Smooth muscle cell (in vitro differentiated cells): ENCODE measurements around the gene NELFB. TPM values are rescaled to one million over a fixed set of nuclear protein-coding genes. Genes with fewer than 3 reads are reported as not detected.

Source experiments
- DNase-seq: peaks from one replicate; lab custom pipeline; 2025; ENCODE audit not compliant: unreplicated experiment; lab: John Stamatoyannopoulos, UW
- H2AFZ ChIP-seq: fragments of 200-600 bp; sonication (generic); 2 replicates; pipeline ENCODE4 v1.6.0; 2016; ENCODE audit warnings: antibody characterized with exemption, low read depth, mild to moderate bottlenecking
- H3F3A ChIP-seq: fragments of 200-600 bp; sonication (generic); 2 replicates; pipeline ENCODE4 v1.6.0; 2017; ENCODE audit warnings: antibody characterized with exemption, low read depth
- H3K27ac ChIP-seq: fragments of 200-600 bp; sonication (generic); 2 replicates; pipeline ENCODE4 v1.5.1; 2016; ENCODE audit warnings: low read depth, mild to moderate bottlenecking
- H3K27me3 ChIP-seq: fragments of 200-600 bp; sonication (generic); 2 replicates; pipeline ENCODE4 v1.6.1; 2016; ENCODE audit warnings: low read depth, mild to moderate bottlenecking
- H3K36me3 ChIP-seq: fragments of 200-600 bp; sonication (generic); 2 replicates; pipeline ENCODE4 v1.5.1; 2016; ENCODE audit warnings: low read depth
- H3K4me1 ChIP-seq: fragments of 200-600 bp; sonication (generic); 2 replicates; pipeline ENCODE4 v1.5.1; 2016; ENCODE audit warnings: low read depth
- H3K4me2 ChIP-seq: fragments of 200-600 bp; sonication (generic); 2 replicates; pipeline ENCODE4 v1.6.0; 2016; ENCODE audit warnings: mild to moderate bottlenecking
- H3K4me3 ChIP-seq: fragments of 200-600 bp; sonication (generic); 2 replicates; pipeline ENCODE4 v1.5.1; 2016; ENCODE audit warnings: mild to moderate bottlenecking
- H3K79me2 ChIP-seq: fragments of 200-600 bp; sonication (generic); 2 replicates; pipeline ENCODE4 v1.6.0; 2016; ENCODE audit warnings: low read depth, mild to moderate bottlenecking
- H3K9ac ChIP-seq: fragments of 200-600 bp; sonication (generic); 2 replicates; pipeline ENCODE4 v1.6.0; 2016; ENCODE audit warnings: low read depth
- H3K9me3 ChIP-seq: fragments of 200-600 bp; sonication (generic); replicated peaks from 2 replicates; pipeline ENCODE4 v1.5.1; 2016; ENCODE audit warnings: low read depth
- H4K20me1 ChIP-seq: fragments of 200-600 bp; sonication (generic); 2 replicates; pipeline ENCODE4 v1.6.0; 2016; ENCODE audit warnings: low read depth
- WGBS: methylation state at CpG from one replicate; pipeline ENCODE4 v1.1.7; 2016; ENCODE audit warnings: low lambda C conversion rate; 5-methylcytosine and 5-hydroxymethylcytosine counted together
- polyA plus RNA-seq: library from polyadenylated mRNA; unstranded; fragments of >200 nt; fragmentation: Nextera tagmentation; extraction: Ambion mirVana; gene quantifications from 2 replicates; pipeline ENCODE4 v1.2.1, GENCODE V29; 2016
- total RNA-seq: library from RNA; depleted of rRNA; stranded (reverse); fragments of >200 nt; gene quantifications from 2 replicates; pipeline ENCODE4 v1.2.3, GENCODE V29; 2014
- TF ChIP-seq, protein P1 (sequence below): fragments of 200-600 bp; sonication (generic); IDR thresholded peaks from 2 replicates; pipeline ENCODE4 v1.5.1; 2017; ENCODE audit warnings: borderline replicate concordance, mild to moderate bottlenecking, antibody characterized with exemption; ENCODE audit not compliant: insufficient read depth, poor library complexity, severe bottlenecking

Gene NELFB
- total and polyA plus RNA-seq, 2 experiments from 2014 or later, result 23.3 to 60.9 TPM

DNA sequence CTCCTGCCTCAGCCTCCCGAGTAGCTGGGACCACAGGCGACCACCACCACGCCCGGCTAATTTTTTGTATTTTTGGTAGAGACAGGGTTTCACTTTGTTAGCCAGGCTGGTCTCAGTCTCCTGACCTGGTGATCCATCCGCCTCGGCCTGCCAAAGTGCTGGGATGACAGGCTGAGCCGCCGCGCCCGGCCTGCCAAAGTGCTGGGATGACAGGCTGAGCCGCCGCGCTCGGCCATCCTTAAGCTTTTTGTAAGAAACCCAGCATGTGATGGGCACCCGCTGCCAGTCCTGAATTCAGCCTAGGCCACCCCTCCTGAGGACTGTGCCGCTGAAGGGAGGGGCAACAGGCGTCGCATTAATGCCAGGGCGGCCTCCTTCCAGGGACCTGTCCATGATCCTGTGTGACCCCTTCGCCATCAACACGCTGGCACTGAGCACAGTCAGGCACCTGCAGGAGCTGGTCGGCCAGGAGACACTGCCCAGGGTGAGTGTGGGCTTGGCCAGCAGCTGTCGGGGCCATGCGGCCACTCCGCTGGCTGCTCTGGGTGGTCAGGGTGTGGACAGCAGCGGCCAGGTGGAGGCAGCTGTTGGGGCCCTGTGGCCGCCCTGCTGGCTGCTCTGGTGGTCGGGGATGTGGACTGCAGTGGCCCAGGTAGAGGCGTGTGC, 10.5 kb downstream of the NELFB start:
- H3K4me3 ChIP-seq, result no peak overlapping the region
- no peaks in the 10 kb centered on the region for H3K4me1 ChIP-seq
- TF ChIP-seq, protein P1, sequence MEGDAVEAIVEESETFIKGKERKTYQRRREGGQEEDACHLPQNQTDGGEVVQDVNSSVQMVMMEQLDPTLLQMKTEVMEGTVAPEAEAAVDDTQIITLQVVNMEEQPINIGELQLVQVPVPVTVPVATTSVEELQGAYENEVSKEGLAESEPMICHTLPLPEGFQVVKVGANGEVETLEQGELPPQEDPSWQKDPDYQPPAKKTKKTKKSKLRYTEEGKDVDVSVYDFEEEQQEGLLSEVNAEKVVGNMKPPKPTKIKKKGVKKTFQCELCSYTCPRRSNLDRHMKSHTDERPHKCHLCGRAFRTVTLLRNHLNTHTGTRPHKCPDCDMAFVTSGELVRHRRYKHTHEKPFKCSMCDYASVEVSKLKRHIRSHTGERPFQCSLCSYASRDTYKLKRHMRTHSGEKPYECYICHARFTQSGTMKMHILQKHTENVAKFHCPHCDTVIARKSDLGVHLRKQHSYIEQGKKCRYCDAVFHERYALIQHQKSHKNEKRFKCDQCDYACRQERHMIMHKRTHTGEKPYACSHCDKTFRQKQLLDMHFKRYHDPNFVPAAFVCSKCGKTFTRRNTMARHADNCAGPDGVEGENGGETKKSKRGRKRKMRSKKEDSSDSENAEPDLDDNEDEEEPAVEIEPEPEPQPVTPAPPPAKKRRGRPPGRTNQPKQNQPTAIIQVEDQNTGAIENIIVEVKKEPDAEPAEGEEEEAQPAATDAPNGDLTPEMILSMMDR, result no peak
- no peaks in the 10 kb centered on the region for H3K79me2 ChIP-seq
- H3K27ac ChIP-seq, result no peak overlapping the region
- no peaks in the 10 kb centered on the region for H3K9me3 ChIP-seq
- no peak for DNase-seq
- no peak overlapping the region for H3K4me2 ChIP-seq
- H3K36me3 ChIP-seq, result no peaks in the 10 kb centered on the region
- no peaks in the 10 kb centered on the region for H3F3A ChIP-seq
- WGBS, result 93% methylated on average over 29 of the region's 29 CpGs
- H2AFZ ChIP-seq, result no peak overlapping the region
- H4K20me1 ChIP-seq, result peaks cover under 1% of the 10 kb centered on the region
- no peak overlapping the region for H3K9ac ChIP-seq
- H3K27me3 ChIP-seq, result no peaks in the 10 kb centered on the region

DNA sequence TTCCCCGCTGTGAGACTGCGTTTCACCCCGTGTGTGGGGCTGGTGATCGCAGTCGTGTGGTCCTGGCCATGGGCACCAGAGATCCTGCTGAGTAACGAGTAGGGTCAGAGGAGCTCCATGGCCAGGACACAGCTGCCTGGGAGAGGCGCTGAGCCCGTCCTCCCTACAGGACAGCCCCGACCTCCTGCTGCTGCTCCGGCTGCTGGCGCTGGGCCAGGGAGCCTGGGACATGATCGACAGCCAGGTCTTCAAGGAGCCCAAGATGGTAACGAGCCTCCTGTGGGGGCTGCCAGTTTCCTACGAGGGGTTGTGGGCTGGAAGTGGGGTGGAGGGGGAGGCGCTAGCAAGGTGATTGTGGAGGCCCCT, 11.0 kb downstream of the NELFB start:
- no peak overlapping the region for H3K9ac ChIP-seq

DNA sequence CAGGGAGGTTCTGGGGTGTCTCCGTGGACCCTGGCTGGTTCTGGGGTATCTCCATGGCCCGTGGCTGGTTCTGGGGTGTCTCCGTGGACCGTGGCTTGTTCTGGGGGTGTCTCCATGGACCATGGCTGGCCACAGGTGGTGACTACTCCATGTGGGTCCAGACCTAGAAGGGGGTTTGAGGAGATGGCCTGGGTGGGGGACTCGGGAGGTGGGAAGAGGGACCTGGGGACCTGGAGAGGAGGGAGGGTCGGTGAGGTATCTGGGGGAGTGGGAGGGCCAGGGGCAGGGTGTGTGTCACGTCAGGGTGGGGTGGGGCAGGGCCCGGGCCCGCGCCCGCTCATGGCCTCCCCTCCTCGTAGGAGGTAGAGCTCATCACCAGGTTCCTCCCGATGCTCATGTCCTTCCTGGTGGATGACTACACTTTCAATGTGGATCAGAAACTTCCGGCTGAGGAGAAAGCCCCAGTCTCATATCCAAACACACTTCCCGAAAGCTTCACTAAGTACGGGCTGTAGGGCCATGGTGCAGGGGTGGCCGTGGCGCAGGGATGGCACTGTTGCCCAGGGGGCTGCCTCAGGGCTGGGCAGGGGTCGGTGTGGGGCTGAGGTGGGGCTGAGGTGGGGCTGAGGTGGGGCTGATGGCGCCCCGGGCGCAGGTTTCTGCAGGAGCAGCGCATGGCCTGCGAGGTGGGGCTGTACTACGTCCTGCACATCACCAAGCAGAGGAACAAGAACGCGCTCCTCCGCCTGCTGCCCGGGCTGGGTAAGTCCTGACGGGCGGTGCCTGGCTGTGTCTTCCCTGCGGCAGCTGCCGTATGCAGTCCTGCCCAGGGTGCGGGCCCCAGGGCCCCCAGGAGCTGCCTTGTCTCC, 11.7 kb downstream of the NELFB start:
- Histone ChIP-seq H3K36me3 (no peaks in the 10 kb centered on the region), H3K4me3 (no peak overlapping the region), H3K27me3 (no peaks in the 10 kb centered on the region), H3K4me1 (no peaks in the 10 kb centered on the region), H3K4me2 (no peak overlapping the region), H2AFZ (no peak overlapping the region), H3K9ac (no peak overlapping the region), H4K20me1 (peaks cover 10% of the 10 kb centered on the region), H3K27ac (no peak overlapping the region), H3F3A (no peaks in the 10 kb centered on the region), H3K79me2 (no peaks in the 10 kb centered on the region), H3K9me3 (no peaks in the 10 kb centered on the region)
- no peak for DNase-seq
- WGBS, result 96% methylated on average over 25 of the region's 34 CpGs
- TF ChIP-seq, protein P1, result no peak

More for the DNA sequence above, 11.0 kb downstream of the NELFB start:
- no peak overlapping the region for H2AFZ ChIP-seq
- no peak overlapping the region for H3K4me2 ChIP-seq
- no peak overlapping the region for H3K4me3 ChIP-seq
- TF ChIP-seq, protein P1, result no peak
- DNase-seq, result no peak
- H3K79me2 ChIP-seq, result no peaks in the 10 kb centered on the region
- H3K27ac ChIP-seq, result no peak overlapping the region
- WGBS, result 98% methylated on average over 15 of the region's 15 CpGs
- H3K9me3 ChIP-seq, result no peaks in the 10 kb centered on the region
- peaks cover 6% of the 10 kb centered on the region for H4K20me1 ChIP-seq
- H3K36me3 ChIP-seq, result no peaks in the 10 kb centered on the region
- no peaks in the 10 kb centered on the region for H3K27me3 ChIP-seq
- no peaks in the 10 kb centered on the region for H3F3A ChIP-seq
- H3K4me1 ChIP-seq, result no peaks in the 10 kb centered on the region
